Muscle layer of colon (tissue), 2 donors: ENCODE results near the gene ERFE.

Experiments
- H3K27ac ChIP-seq: one replicate; pipeline ENCODE4 v1.7.0; 2013; ENCODE audit warnings: low read depth, mild to moderate bottlenecking, low read length, moderate library complexity
- H3K27me3 ChIP-seq, 2 donors: one replicate each; pipeline ENCODE4 v1.7.0; 2013; ENCODE audit warnings: low read length in 2 of 2, mild to moderate bottlenecking in 2 of 2; ENCODE audit not compliant: insufficient read depth in 2 of 2, control insufficient read depth in 1 of 2
- H3K36me3 ChIP-seq: one replicate; pipeline ENCODE4 v1.7.0; 2013; ENCODE audit warnings: mild to moderate bottlenecking, low read length; ENCODE audit not compliant: insufficient read depth
- H3K4me1 ChIP-seq: one replicate; pipeline ENCODE4 v1.7.0; 2013; ENCODE audit warnings: mild to moderate bottlenecking, low read length; ENCODE audit not compliant: insufficient read depth
- H3K4me3 ChIP-seq, 2 donors: one replicate each; pipeline ENCODE4 v1.7.0; 2013; ENCODE audit warnings: low read length in 2 of 2, low read depth in 1 of 2, mild to moderate bottlenecking in 1 of 2, moderate library complexity in 1 of 2
- H3K9ac ChIP-seq: one replicate; pipeline ENCODE4 v1.7.0; 2013; ENCODE audit warnings: low read length
- H3K9me3 ChIP-seq: one replicate; pipeline ENCODE4 v1.7.0; 2013; ENCODE audit warnings: mild to moderate bottlenecking, low read length
- donor health status: abdominal sarcoma.
- donor health status: Adenocarcinoma of cecum.

Gene ERFE

DNA sequence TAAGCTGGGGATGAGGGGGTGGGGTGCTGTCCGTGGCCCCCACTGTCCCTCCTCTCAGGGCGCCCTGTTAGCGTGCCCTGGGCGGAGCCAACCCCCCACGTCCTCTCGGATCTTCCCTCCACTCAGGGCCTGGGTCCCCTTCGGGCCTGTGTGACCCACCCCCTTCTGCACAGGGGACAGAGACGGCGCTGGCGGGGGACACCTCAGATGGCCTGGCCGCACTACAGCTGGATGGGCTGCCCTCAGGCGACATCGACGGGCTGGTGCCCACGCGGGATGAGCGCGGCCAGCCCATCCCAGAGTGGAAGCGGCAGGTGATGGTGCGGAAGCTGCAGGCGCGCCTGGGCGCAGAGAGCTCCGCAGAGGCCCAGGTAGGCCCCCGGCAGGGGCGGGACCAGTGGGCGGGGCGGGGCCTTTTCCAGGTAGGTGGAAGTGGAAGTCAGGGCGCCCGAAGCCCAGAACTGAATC, 30.2 kb upstream of the ERFE start:
- Histone ChIP-seq H3K4me3 (no peak overlapping the region), H3K9me3 (no peaks in the 10 kb centered on the region), H3K36me3 (no peaks in the 10 kb centered on the region)

DNA sequence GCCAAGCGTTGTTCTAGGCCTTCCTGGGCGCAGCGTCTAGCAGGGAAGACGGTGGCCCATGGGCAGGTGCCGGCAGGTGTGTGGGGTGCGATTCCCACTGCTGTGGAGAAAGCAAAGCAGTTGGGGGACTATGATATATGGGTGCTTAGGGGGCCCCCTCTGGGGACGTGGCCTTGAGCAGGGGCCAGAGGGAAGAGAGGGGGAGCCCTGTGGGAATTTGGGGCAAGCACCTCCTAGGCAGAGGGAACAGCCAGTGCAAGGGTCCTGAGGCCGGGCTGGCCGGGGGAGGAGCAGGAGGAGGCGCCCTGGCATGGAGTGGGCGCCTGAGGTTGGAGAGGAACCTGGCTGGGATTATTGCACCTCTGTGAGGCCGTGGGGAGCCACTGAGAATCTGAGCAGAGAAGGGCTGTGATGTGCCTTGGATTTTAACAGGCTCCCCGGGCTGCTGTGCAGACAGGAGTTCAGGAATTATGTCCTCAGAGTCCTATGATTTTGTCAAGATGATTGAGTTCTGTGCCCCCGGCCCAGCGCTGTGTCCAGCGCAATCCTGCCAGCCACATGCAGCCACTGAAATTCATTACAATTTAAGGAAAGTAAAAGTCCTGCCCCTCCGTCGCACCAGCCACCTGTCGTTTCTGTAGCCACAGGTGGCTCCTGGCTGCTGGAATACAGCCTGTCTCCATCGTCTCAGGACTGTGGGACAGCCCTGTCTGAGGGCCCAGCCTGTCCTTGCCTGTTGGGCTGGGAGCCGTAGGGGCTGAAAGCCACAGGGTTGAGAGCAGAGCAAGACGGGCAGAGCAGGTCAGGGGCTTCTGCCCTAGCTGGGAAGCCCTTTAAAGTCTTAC, 29.4 kb upstream of the ERFE start:
- Histone ChIP-seq H3K9ac (no peak overlapping the region), H3K36me3 (no peaks in the 10 kb centered on the region), H3K27me3 (no peaks in the 10 kb centered on the region), H3K27ac (no peak overlapping the region), H3K9me3 (no peaks in the 10 kb centered on the region), H3K4me1 (no peaks in the 10 kb centered on the region), H3K4me3 (no peak overlapping the region)

More for the DNA sequence above, 30.2 kb upstream of the ERFE start:
- peak overlapping the region; percentile 4 for H3K27ac ChIP-seq
- no peak overlapping the region for H3K9ac ChIP-seq
- no peaks in the 10 kb centered on the region for H3K27me3 ChIP-seq
- H3K4me1 ChIP-seq: no peaks in the 10 kb centered on the region

DNA sequence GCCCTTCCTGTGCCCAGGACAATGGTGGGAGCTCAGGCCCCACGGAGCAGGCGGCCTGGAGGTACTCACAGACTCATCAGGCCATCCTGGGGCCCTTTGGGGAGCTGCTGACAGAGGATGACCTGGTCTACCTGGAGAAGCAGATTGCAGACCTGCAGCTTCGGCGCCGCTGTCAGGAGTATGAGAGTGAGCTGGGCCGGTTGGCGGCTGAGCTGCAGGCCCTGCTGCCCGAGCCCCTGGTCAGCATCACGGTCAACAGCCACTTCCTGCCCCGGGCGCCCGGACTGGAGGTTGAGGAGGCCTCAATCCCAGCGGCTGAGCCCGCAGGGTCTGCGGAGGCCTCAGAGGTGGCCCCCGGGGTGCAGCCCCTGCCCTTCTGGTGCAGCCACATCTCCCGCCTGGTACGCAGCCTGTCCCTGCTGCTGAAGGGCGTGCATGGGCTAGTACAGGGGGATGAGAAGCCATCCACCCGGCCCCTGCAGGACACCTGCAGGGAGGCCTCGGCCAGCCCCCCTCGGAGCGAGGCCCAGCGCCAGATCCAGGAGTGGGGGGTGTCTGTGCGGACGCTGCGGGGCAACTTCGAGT, 28.6 kb upstream of the ERFE start:
- Histone ChIP-seq H3K4me3 (no peak overlapping the region), H3K4me1 (no peaks in the 10 kb centered on the region), H3K36me3 (no peaks in the 10 kb centered on the region), H3K27me3 (no peaks in the 10 kb centered on the region), H3K9me3 (no peaks in the 10 kb centered on the region), H3K27ac (no peak overlapping the region), H3K9ac (no peak overlapping the region)

DNA sequence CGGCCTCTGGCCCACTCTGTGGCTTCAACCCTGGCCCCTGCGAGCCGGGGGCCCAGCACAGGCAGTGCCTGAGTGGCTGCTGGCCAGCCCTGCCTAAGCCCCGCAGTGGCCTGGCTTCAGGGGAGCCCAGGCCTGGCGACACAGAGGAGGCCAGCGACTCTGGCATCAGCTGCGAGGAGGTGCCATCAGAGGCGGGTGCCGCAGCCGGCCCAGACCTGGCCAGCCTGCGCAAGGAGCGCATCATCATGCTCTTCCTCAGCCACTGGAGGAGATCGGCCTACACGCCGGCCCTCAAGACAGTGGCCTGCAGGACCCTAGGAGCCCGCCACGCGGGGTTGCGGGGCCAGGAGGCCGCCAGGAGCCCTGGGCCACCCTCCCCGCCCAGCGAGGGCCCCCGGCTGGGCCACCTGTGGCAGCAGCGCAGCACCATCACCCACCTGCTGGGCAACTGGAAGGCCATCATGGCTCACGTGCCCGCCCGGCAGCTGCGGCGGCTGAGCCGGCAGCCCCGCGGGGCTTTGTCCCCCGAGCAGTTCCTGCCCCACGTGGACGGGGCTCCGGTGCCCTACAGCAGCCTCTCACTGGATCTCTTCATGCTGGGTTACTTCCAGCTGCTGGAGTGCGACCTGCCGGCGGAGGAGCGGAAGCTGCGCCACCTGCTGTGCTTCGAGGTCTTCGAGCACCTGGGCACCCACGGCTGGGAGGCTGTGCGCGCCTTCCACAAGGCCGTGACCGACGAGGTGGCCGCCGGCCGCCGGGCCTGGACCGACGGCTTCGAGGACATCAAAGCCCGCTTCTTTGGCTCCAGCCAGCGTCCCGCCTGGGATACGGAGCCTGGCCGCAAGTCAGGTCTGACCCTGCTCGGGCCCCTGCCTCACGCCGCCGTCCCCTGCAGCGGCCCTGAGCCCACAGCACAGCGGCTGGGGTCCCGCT, 27.8 kb upstream of the ERFE start:
- H3K4me1 ChIP-seq: no peaks in the 10 kb centered on the region
- no peaks in the 10 kb centered on the region for H3K27me3 ChIP-seq
- H3K9me3 ChIP-seq: no peaks in the 10 kb centered on the region
- H3K27ac ChIP-seq: no peak overlapping the region
- H3K36me3 ChIP-seq: no peaks in the 10 kb centered on the region
- H3K9ac ChIP-seq: no peak overlapping the region
- no peak overlapping the region for H3K4me3 ChIP-seq

DNA sequence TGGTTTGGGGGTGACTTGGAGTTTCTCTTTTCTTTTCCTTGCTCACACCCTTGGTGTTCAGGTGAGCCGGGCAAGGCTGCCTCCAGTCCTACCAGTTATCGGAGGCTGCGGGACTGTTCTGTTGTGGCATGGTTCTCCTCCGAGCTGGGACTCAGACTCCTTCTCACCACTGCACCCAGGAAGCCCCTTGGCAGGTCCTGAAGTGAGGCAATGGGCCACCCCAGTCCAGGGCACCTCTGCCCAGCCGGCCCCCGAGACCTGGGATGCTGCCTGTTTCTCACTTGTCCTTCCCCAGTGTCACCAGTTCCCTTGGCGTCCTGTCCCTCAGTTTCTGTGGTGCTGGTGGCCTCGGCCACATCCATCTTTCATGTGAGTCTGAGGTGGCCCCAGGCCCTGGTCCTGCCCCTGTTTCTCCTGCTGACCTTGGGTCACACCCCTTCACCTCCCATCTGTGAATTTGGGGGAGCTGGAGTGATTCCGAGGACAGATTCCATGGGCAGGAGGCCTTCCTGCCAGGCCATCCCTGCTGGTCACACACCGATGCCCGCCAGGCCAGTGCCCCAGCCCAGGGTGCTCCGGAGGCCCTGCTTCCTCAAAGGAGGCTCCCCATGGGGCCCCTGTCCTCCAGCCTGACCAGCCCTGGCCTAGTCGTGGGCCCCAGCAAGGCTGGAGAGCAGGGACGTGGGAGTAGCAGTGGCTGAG, 26.9 kb upstream of the ERFE start:
- no peak overlapping the region for H3K4me3 ChIP-seq
- no peaks in the 10 kb centered on the region for H3K36me3 ChIP-seq
- H3K9ac ChIP-seq: no peak overlapping the region
- H3K9me3 ChIP-seq: no peaks in the 10 kb centered on the region
- H3K27ac ChIP-seq: no peak overlapping the region
- no peaks in the 10 kb centered on the region for H3K27me3 ChIP-seq
- no peaks in the 10 kb centered on the region for H3K4me1 ChIP-seq

DNA sequence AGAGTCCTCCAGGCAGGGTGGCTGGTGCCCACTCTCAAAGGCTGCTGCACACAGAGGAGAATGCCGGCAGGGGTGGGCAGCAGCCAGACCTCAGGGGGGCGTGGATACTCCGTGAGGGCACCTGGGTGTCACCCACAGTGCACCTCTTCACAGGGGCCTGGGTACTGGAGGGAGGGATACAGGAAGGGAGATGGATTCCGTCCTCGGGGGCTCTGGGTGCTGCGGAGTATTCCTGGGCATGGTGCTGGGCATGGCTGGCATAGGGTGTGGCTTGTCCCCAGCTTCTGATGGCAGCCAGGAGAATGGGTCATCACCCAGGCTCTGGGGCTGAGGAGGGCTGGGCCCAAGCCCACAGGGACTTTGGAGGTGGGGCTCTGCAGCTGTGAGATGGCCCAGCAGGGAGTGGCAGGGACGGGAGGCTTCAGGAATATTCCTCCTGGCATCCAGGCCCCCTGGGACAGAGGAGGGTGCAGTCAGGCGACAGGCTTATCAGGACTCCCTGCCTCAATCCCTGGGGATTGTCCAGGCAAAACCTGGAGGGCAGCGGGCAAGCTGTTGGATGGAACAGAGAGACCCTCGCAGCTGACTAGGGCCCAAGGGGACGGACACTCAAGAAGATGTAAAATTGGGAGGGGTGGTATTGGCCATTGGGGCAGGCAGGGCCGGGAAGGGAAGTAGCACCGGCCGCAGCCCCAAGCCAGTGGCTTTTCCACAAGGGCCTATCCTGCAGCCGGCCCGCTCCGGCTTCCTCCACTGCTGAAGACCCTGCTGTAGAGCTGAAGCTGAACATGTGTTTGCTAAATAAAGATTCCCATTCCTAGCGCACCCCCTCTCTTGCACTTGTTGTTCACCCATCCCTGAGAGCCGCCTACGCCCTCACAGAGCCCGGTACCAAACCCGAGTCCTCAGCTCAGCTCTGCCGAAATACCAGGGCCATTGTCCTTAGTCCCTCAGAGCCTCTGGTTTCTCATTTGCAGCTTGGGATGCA, 26.0 kb upstream of the ERFE start:
- Histone ChIP-seq H3K27me3 (no peaks in the 10 kb centered on the region), H3K4me3 (no peak overlapping the region), H3K9ac (no peak overlapping the region), H3K9me3 (no peaks in the 10 kb centered on the region), H3K36me3 (no peaks in the 10 kb centered on the region), H3K27ac (no peak overlapping the region), H3K4me1 (peaks cover 3% of the 10 kb centered on the region)

DNA sequence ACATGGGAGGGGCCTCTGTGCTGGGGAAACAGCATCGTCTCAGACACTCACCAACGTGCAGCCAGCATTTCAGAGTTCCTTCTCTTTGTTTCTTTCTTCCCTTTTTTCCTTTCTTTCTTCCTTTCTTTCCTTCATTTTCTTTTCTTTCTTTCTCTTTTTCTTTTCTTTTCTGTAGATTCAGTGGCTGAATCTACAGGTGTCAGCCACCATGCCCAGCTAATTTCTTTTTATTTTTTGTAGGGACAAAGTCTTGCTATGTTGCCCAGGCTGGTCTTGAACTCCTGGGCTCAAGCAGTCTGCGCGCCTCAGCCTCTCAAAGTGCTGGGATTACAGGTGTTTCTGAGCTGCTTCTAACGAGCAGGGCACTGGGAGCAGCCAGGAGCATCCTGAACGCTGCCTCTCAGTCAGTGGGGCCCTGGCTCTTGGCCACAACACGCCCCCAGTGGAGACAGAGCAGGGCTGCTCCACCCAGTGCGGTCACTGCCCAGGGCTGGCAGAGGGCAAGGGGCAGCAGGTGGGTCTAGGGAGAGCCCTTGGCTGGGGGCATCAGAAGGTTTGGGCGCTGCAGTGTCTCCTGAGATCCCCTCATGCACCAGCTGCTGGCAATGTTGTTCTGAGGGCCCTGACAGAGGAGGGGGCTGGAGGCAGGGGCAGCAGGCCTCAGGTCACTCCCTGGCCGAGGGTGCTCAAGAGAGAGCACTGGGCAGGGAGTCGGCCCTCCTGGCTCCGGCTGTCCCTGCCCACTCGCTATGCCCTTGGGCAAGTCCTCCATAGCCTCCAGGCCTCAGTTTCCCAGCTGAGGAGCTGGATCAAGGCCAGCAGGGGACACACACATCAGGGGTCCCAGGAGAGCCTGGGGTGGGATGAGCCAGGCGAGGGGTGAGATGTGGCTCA, 25.0 kb upstream of the ERFE start:
- H3K4me1 ChIP-seq: peaks cover 12% of the 10 kb centered on the region
- H3K36me3 ChIP-seq: no peaks in the 10 kb centered on the region
- H3K9me3 ChIP-seq: no peaks in the 10 kb centered on the region
- no peak overlapping the region for H3K4me3 ChIP-seq
- H3K9ac ChIP-seq: no peak overlapping the region
- H3K27ac ChIP-seq: no peak overlapping the region
- no peaks in the 10 kb centered on the region for H3K27me3 ChIP-seq

DNA sequence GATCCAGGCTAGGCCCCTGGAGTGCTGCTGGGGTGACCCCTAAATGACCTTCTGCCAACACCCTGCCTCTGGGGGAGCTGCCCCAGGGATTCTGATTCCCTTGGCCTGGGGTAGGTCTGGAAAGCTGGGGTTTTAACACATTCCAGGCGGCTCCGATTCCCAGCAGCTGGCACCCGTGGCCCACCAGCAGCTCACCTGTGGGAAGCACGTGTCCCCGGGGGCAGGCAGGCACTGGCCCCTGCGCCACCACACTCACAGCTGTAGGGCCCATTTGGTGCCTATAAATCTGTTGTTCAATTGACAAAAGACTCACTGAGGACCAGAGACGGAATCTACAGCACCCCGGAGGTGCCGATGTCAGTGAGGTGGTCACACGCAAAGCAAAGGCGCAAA, 24.4 kb upstream of the ERFE start:
- no peaks in the 10 kb centered on the region for H3K27me3 ChIP-seq
- no peaks in the 10 kb centered on the region for H3K36me3 ChIP-seq
- peaks cover 12% of the 10 kb centered on the region for H3K4me1 ChIP-seq
- H3K9me3 ChIP-seq: no peaks in the 10 kb centered on the region
- no peak overlapping the region for H3K27ac ChIP-seq
- no peak overlapping the region for H3K4me3 ChIP-seq
- H3K9ac ChIP-seq: no peak overlapping the region

DNA sequence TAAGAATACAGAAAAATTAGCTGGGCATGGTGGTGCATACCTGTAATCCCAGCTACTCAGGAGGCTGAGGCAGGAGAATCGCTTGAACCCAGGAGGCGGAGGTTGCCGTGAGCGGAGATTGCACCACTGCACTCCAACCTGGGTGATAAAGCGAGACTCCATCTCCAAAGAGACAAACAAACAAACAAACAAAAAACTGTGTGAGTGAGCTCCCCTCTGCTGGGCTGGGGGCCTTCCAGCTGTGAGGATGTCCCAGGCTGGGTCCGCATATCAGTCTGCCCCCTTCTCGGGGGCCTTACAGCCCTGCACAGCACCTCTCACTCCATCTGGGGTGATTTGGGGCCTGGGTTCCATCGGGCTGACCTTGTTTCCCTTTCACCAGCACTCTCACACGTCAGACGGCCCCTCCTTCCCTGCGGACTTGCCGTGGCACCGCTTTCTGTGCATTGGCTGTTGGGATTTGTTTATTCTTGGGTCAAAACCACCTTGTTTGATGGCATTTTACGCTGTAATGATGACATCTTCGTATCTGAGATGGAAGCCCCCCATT, 23.1 kb upstream of the ERFE start:
- Histone ChIP-seq H3K27ac (no peak overlapping the region), H3K27me3 (no peaks in the 10 kb centered on the region), H3K4me3 (no peak overlapping the region), H3K9ac (no peak overlapping the region), H3K36me3 (no peaks in the 10 kb centered on the region), H3K4me1 (peaks cover 15% of the 10 kb centered on the region), H3K9me3 (no peaks in the 10 kb centered on the region)
